H1 (cell line): ENCODE results near the gene SPACA5. TPM values are rescaled to one million over a fixed set of nuclear protein-coding genes. Genes with fewer than 3 reads are reported as not detected.

ENCODE experiments used
- HDAC2 ChIP-seq, 2 experiments: fragments of 300-600 bp in 1 of 2; sonication (generic) in 1 of 2; IDR thresholded peaks; 2 replicates each; pipeline ENCODE4 v1.6.1; 2011 to 2012; ENCODE audit warnings: low read depth in 2 of 2, low read length in 2 of 2, mild to moderate bottlenecking in 2 of 2, moderate library complexity in 2 of 2, borderline replicate concordance in 1 of 2, inconsistent platforms in 1 of 2
- NRF1 ChIP-seq: IDR thresholded peaks from 2 replicates; pipeline ENCODE4 v1.6.1; 2011; ENCODE audit warnings: mild to moderate bottlenecking, low read depth, low read length, improper control_type of control experiment
- RNF2 ChIP-seq: fragments of 200-900, 300-1000 bp; sonication (generic); IDR thresholded peaks from 2 replicates; pipeline ENCODE4 v1.7.1; 2016; ENCODE audit warnings: borderline replicate concordance, low read depth, mild to moderate bottlenecking, antibody characterized with exemption, low read length; ENCODE audit not compliant: poor library complexity, severe bottlenecking; ENCODE audit errors: missing control alignments
- SIN3A ChIP-seq, 2 experiments: IDR thresholded peaks in 1 of 2; conservative IDR thresholded peaks in 1 of 2; 2 replicates each; pipeline ENCODE4 v1.6.1; 2011 to 2012; ENCODE audit warnings: low read length in 2 of 2, improper control_type of control experiment in 1 of 2, low read depth in 1 of 2, mild to moderate bottlenecking in 1 of 2
- polyA plus RNA-seq, 7 experiments: library from polyadenylated mRNA; depleted of rRNA in 3 of 7; stranded (reverse) in 5 of 7; unstranded in 2 of 7; fragments of >200 nt in 5 of 7; fragments of 200-250 nt in 2 of 7; gene quantifications; 1 replicate in 5 of 7; 2 replicates in 1 of 7; 4 replicates in 1 of 7; pipeline versions ENCODE4 v1.2.1 to v1.2.3, GENCODE V29; 2011 to 2013; ENCODE audit warnings: missing spikeins in 2 of 7, mixed read lengths in 2 of 7
- total RNA-seq: library from RNA; stranded (reverse); fragmentation: NEBNext Ultra II Directional; extraction: Animal tissue kit (Norgen Biotek cat#: 25700); gene quantifications from 2 replicates; pipeline ENCODE4 v1.2.1, GENCODE V29; 2021
- TF ChIP-seq, protein P1 (sequence below): IDR thresholded peaks from 2 replicates; pipeline ENCODE4 v1.6.1; 2012; ENCODE audit warnings: low read length, inconsistent platforms
- TF ChIP-seq, protein P2 (sequence below): IDR thresholded peaks from 2 replicates; pipeline ENCODE4 v1.6.1; 2012; ENCODE audit warnings: inconsistent platforms

SPACA5 gene
- total and polyA plus RNA-seq, 2 of the 8 experiments (the other 6 are each of a cell fraction or from before 2014, with no cell fraction given): 0.26 TPM; not detected in 1

DNA sequence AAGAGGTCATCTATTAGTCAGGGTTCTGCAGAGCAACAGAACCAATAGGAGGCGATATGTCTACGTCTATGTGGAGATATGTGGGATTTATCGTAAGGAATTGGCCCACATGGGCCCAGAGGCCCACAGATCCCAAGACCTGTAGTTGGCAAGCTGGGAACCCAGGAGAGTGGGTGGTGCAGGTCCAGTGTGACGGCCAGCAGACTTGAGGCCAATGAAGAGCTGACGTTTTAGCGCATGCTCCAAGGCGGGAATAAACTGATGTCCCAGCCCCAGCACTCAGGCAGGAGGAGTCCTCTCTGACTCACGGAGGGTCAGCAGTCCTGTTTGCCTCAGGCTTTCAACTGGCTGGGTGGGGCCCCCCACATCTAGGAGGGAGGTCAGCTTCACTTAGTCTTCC lies 21.3 kb downstream of the SPACA5 start (continued):
- TF ChIP-seq, protein P1, sequence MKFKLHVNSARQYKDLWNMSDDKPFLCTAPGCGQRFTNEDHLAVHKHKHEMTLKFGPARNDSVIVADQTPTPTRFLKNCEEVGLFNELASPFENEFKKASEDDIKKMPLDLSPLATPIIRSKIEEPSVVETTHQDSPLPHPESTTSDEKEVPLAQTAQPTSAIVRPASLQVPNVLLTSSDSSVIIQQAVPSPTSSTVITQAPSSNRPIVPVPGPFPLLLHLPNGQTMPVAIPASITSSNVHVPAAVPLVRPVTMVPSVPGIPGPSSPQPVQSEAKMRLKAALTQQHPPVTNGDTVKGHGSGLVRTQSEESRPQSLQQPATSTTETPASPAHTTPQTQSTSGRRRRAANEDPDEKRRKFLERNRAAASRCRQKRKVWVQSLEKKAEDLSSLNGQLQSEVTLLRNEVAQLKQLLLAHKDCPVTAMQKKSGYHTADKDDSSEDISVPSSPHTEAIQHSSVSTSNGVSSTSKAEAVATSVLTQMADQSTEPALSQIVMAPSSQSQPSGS: no peak
- no peak for TF ChIP-seq RNF2
- TF ChIP-seq HDAC2 (IDR thresholded peaks at IDR 0.05; ENCODE audit: borderline replicate concordance in 1 of 2, low read depth in 2 of 2, low read length in 2 of 2): no peak
- TF ChIP-seq SIN3A (conservative IDR thresholded peaks at IDR 0.05 in 1 of 2, IDR thresholded peaks at IDR 0.05 in 1 of 2; ENCODE audit: low read depth in 1 of 2, low read length in 2 of 2): no peak
- TF ChIP-seq NRF1: no peak
- TF ChIP-seq, protein P2, sequence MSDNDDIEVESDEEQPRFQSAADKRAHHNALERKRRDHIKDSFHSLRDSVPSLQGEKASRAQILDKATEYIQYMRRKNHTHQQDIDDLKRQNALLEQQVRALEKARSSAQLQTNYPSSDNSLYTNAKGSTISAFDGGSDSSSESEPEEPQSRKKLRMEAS: no peak
